H1 (cell line): ENCODE measurements around the gene DPP10.

Source experiments
- CTCF ChIP-seq, 3 experiments: IDR thresholded peaks; 1 replicate in 2 of 3; 2 replicates in 1 of 3; pipeline versions ENCODE4 v1.5.1 to v1.6.1; 2011; ENCODE audit warnings: low read length in 3 of 3, mild to moderate bottlenecking in 3 of 3, inconsistent platforms in 2 of 3, low read depth in 1 of 3, moderate library complexity in 1 of 3; ENCODE audit not compliant: insufficient read depth in 1 of 3; ENCODE audit errors: control extremely low read depth in 1 of 3
- EZH2 ChIP-seq: fragments of 200-600 bp; sonication (generic); IDR thresholded peaks from 2 replicates; pipeline ENCODE4 v1.7.1; 2012; ENCODE audit warnings: low read depth, mild to moderate bottlenecking, moderate library complexity, low read length, inconsistent platforms; ENCODE audit not compliant: severe bottlenecking
- HDAC6 ChIP-seq: IDR thresholded peaks from one replicate; pipeline ENCODE4 v1.7.1; 2012; ENCODE audit warnings: low read depth, mild to moderate bottlenecking, inconsistent platforms, low read length, moderate library complexity
- JUND ChIP-seq: IDR thresholded peaks from 2 replicates; pipeline ENCODE4 v1.6.1; 2011; ENCODE audit warnings: mild to moderate bottlenecking, improper control_type of control experiment, low read length
- MAX ChIP-seq: IDR thresholded peaks from 2 replicates; pipeline ENCODE4 v1.6.1; 2012; ENCODE audit warnings: inconsistent platforms
- POLR2A ChIP-seq, 2 experiments: IDR thresholded peaks; 1 replicate in 1 of 2; 2 replicates in 1 of 2; pipeline ENCODE4 v1.6.1; 2011; ENCODE audit warnings: low read depth in 2 of 2, low read length in 2 of 2, mild to moderate bottlenecking in 2 of 2; ENCODE audit errors: control extremely low read depth in 1 of 2
- POLR2AphosphoS5 ChIP-seq: IDR thresholded peaks from 2 replicates; pipeline ENCODE4 v1.6.1; 2011; ENCODE audit warnings: low read depth, low read length
- SP1 ChIP-seq: IDR thresholded peaks from 2 replicates; pipeline ENCODE4 v1.6.1; 2011; ENCODE audit warnings: low read depth, low read length
- TCF12 ChIP-seq: IDR thresholded peaks from 2 replicates; pipeline ENCODE4 v1.6.1; 2011; ENCODE audit warnings: low read depth, mild to moderate bottlenecking, low read length
- USF2 ChIP-seq: IDR thresholded peaks from 2 replicates; pipeline ENCODE4 v1.6.1; 2011; ENCODE audit warnings: low read length, improper control_type of control experiment
- ZNF274 ChIP-seq: IDR thresholded peaks from 2 replicates; pipeline ENCODE4 v1.7.0; 2012; ENCODE audit warnings: low read length, borderline replicate concordance; ENCODE audit errors: extremely low read depth

GRCh38 chr2:114537777-114538176, 95.3 kb downstream of the DPP10 start:
- TF ChIP-seq HDAC6 (no peak), EZH2 (no peak), CTCF (IDR thresholded peaks at IDR 0.05; ENCODE audit: control extremely low read depth in 1 of 3, insufficient read depth in 1 of 3, low read depth in 1 of 3, low read length in 3 of 3) (no peak), ZNF274 (no peak), POLR2A (IDR thresholded peaks at IDR 0.05; ENCODE audit: control extremely low read depth in 1 of 2, low read depth in 2 of 2, low read length in 2 of 2) (no peak), JUND (no peak), USF2 (no peak), POLR2AphosphoS5 (no peak), MAX (no peak), TCF12 (no peak), SP1 (no peak)
